Measurements from ENCODE around the gene RALGAPA2.

- TF ChIP-seq, protein P1, sequence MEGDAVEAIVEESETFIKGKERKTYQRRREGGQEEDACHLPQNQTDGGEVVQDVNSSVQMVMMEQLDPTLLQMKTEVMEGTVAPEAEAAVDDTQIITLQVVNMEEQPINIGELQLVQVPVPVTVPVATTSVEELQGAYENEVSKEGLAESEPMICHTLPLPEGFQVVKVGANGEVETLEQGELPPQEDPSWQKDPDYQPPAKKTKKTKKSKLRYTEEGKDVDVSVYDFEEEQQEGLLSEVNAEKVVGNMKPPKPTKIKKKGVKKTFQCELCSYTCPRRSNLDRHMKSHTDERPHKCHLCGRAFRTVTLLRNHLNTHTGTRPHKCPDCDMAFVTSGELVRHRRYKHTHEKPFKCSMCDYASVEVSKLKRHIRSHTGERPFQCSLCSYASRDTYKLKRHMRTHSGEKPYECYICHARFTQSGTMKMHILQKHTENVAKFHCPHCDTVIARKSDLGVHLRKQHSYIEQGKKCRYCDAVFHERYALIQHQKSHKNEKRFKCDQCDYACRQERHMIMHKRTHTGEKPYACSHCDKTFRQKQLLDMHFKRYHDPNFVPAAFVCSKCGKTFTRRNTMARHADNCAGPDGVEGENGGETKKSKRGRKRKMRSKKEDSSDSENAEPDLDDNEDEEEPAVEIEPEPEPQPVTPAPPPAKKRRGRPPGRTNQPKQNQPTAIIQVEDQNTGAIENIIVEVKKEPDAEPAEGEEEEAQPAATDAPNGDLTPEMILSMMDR (IDR thresholded peaks at IDR 0.05; ENCODE audit: low read depth, low read length): no peak
- TF ChIP-seq EZH2phosphoT487 (IDR thresholded peaks at IDR 0.05; ENCODE audit: low read depth): no peak
Measured at GRCh38 chr20:20364593-20365479, 347.6 kb downstream of the RALGAPA2 start.

Measured in OCI-LY3 (cell line).